Peyer's patch (tissue), 4 donors: ENCODE data around the gene PIGN. TPM values are rescaled to one million over a fixed set of nuclear protein-coding genes. Genes with fewer than 3 reads are reported as not detected.

Experiments used
- DNase-seq, 3 donors: peaks; one replicate each; pipeline ENCODE4 v3.0.0-alpha.2; 2017 to 2019
- H3K27ac ChIP-seq, 4 donors: fragments of 200-600 bp; sonication (generic); one replicate each; pipeline ENCODE4 v1.5.1; 2016 to 2019
- H3K27me3 ChIP-seq, 2 donors: fragments of 200-600 bp; sonication (generic); one replicate each; pipeline ENCODE4 v1.5.1; 2019
- H3K36me3 ChIP-seq, 3 donors: fragments of 200-600 bp; sonication (generic); one replicate each; pipeline ENCODE4 v1.5.1; 2016 to 2019
- H3K4me1 ChIP-seq, 4 donors: fragments of 200-600 bp; sonication (generic); one replicate each; pipeline ENCODE4 v1.5.1; 2016 to 2019
- H3K4me3 ChIP-seq, 4 donors: fragments of 200-600 bp; sonication (generic); 1 replicate in 3 of 4; 2 replicates in 1 of 4; pipeline ENCODE4 v1.5.1; 2016 to 2019; ENCODE audit warnings: mild to moderate bottlenecking in 1 of 4
- H3K9me3 ChIP-seq, 4 donors: fragments of 200-600 bp; sonication (generic); one replicate each; pipeline ENCODE4 v1.5.1; 2016 to 2019; ENCODE audit warnings: mild to moderate bottlenecking in 1 of 4
- CTCF ChIP-seq, 6 experiments: fragments of 450-650 bp in 4 of 6; fragments of 200-600 bp in 2 of 6; sonication (generic) in 1 of 6; IDR thresholded peaks; one replicate each; pipeline ENCODE4 v1.5.1; 2017 to 2019; ENCODE audit warnings: antibody characterized with exemption in 6 of 6, mild to moderate bottlenecking in 3 of 6, moderate library complexity in 1 of 6
- POLR2A ChIP-seq, 2 donors: fragments of 450-650 bp; IDR thresholded peaks; one replicate each; pipeline ENCODE4 v1.5.1; 2017; ENCODE audit warnings: antibody characterized with exemption in 2 of 2, mild to moderate bottlenecking in 2 of 2, moderate library complexity in 2 of 2
- total RNA-seq, 4 donors: library from RNA; depleted of rRNA; stranded (reverse); fragments of >200 nt; gene quantifications; one replicate each; pipeline ENCODE4 v1.1.0, GENCODE V29; 2016

Gene PIGN
- total RNA-seq, 4 donors from 2014 or later = 35.4 to 49.2 (median 42.3) TPM

- H3K27me3 ChIP-seq = no peaks in the 10 kb centered on the region
- H3K4me1 ChIP-seq = no peaks in the 10 kb centered on the region
- no peak for DNase-seq
- no peak overlapping the region for H3K27ac ChIP-seq
- no peaks in the 10 kb centered on the region for H3K9me3 ChIP-seq
- no peaks in the 10 kb centered on the region for H3K36me3 ChIP-seq
- no peak for TF ChIP-seq CTCF (IDR thresholded peaks at IDR 0.05)
- TF ChIP-seq POLR2A (IDR thresholded peaks at IDR 0.05) = no peak
- H3K4me3 ChIP-seq = no peak overlapping the region
Measured at GRCh38 chr18:62033207-62033606, 153.6 kb downstream of the PIGN start.

- TF ChIP-seq CTCF (IDR thresholded peaks at IDR 0.05) (peak in 1 of 6 experiments; percentile 10), POLR2A (IDR thresholded peaks at IDR 0.05) (no peak)
- DNase-seq = no peak
- no peaks in the 10 kb centered on the region for H3K36me3 ChIP-seq
- no peak overlapping the region for H3K4me3 ChIP-seq
- no peaks in the 10 kb centered on the region for H3K9me3 ChIP-seq
- no peak overlapping the region for H3K27ac ChIP-seq
- no peaks in the 10 kb centered on the region for H3K4me1 ChIP-seq
- no peaks in the 10 kb centered on the region for H3K27me3 ChIP-seq
Measured at GRCh38 chr18:62030091-62030985, 156.5 kb downstream of the PIGN start.

GRCh38 chr18:62028715-62029114 is 158.1 kb downstream of the PIGN start:
- DNase-seq = no peak
- Histone ChIP-seq H3K9me3 (no peaks in the 10 kb centered on the region), H3K4me1 (no peaks in the 10 kb centered on the region), H3K4me3 (no peak overlapping the region), H3K36me3 (no peaks in the 10 kb centered on the region), H3K27ac (no peak overlapping the region), H3K27me3 (no peaks in the 10 kb centered on the region)
- TF ChIP-seq POLR2A (IDR thresholded peaks at IDR 0.05) = no peak
- TF ChIP-seq CTCF (IDR thresholded peaks at IDR 0.05) = no peak

GRCh38 chr18:62027914-62028520 is 158.8 kb downstream of the PIGN start:
- no peak overlapping the region for H3K4me3 ChIP-seq
- no peak for DNase-seq
- no peaks in the 10 kb centered on the region for H3K36me3 ChIP-seq
- H3K27ac ChIP-seq = no peak overlapping the region
- no peaks in the 10 kb centered on the region for H3K4me1 ChIP-seq
- no peaks in the 10 kb centered on the region for H3K27me3 ChIP-seq
- H3K9me3 ChIP-seq = no peaks in the 10 kb centered on the region
- no peak for TF ChIP-seq POLR2A (IDR thresholded peaks at IDR 0.05)
- TF ChIP-seq CTCF (IDR thresholded peaks at IDR 0.05) = no peak

GRCh38 chr18:62026586-62026985 is 160.3 kb downstream of the PIGN start:
- no peaks in the 10 kb centered on the region for H3K27me3 ChIP-seq
- H3K36me3 ChIP-seq = no peaks in the 10 kb centered on the region
- H3K4me1 ChIP-seq = no peaks in the 10 kb centered on the region
- DNase-seq = no peak
- H3K4me3 ChIP-seq = no peak overlapping the region
- H3K27ac ChIP-seq = no peak overlapping the region
- TF ChIP-seq POLR2A (IDR thresholded peaks at IDR 0.05) (no peak), CTCF (IDR thresholded peaks at IDR 0.05) (no peak)
- H3K9me3 ChIP-seq = no peaks in the 10 kb centered on the region
